ENCODE results near the gene SLC38A2. TPM values are rescaled to one million over a fixed set of nuclear protein-coding genes. Genes with fewer than 3 reads are reported as not detected.
"Not testable (repeated sequence)": the region's sequence is repeated elsewhere in the genome, so short reads cannot be mapped to it uniquely, and the experiment has no call there.

Gene SLC38A2
- total RNA-seq, 4 donors from 2014 or later, result 487 to 1,086 (median 587) TPM

DNA sequence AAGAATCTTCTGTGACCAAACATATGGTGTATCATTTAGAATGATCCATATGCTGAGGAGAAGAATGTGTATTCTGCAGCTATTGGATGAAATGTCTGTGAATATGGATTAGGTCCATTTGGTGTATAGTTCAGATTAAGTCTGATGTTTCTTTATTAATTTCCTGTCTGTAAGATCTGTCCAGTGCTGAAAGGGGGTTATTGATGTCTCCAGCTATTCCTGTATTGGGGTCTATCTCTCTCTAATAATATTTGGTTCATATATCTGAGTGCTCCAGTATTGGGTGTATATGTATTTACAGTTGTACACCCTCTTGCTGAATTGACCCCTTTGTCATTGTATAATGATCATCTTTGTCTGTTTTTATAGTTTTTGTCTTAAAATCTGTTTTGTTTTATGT is 33.5 kb downstream of the SLC38A2 start:
- DNase-seq (ENCODE audit: low spot score in 2 of 2), result no peak
- H3K4me3 ChIP-seq (ENCODE audit: low read depth, poor library complexity, severe bottlenecking), result no peak overlapping the region
- intact Hi-C loops (cut with DNase I; ENCODE audit: low total_unique reads), result no loop called here
- TF ChIP-seq, protein P1, sequence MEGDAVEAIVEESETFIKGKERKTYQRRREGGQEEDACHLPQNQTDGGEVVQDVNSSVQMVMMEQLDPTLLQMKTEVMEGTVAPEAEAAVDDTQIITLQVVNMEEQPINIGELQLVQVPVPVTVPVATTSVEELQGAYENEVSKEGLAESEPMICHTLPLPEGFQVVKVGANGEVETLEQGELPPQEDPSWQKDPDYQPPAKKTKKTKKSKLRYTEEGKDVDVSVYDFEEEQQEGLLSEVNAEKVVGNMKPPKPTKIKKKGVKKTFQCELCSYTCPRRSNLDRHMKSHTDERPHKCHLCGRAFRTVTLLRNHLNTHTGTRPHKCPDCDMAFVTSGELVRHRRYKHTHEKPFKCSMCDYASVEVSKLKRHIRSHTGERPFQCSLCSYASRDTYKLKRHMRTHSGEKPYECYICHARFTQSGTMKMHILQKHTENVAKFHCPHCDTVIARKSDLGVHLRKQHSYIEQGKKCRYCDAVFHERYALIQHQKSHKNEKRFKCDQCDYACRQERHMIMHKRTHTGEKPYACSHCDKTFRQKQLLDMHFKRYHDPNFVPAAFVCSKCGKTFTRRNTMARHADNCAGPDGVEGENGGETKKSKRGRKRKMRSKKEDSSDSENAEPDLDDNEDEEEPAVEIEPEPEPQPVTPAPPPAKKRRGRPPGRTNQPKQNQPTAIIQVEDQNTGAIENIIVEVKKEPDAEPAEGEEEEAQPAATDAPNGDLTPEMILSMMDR (IDR thresholded peaks at IDR 0.05), result no peak
- no peak for TF ChIP-seq POLR2A (IDR thresholded peaks at IDR 0.05)

DNA sequence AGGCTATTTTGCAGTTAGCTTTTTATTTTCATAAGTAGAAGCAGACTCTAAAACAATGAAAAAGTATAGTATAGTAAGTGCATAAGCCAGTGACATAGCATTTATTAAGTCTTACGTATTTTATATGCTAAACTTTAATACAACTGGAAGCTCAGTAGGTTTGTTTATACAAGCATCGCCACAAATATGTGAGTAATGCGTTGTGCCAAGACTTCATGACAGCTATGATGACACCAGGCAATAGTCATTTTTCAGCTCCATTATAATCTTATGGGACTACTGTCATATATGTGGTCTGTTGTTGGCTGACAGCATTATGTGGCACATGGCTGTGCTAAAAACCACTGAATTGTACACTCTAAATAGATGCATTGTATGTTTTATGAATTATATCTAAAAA is 40.3 kb downstream of the SLC38A2 start:
- WGBS, 2 donors, result 39 to 57% methylated on average over 3 of the region's 3 CpGs
- no peak for TF ChIP-seq POLR2A (IDR thresholded peaks at IDR 0.05)
- intact Hi-C loops (cut with DNase I; ENCODE audit: low total_unique reads), result no loop called here

DNA sequence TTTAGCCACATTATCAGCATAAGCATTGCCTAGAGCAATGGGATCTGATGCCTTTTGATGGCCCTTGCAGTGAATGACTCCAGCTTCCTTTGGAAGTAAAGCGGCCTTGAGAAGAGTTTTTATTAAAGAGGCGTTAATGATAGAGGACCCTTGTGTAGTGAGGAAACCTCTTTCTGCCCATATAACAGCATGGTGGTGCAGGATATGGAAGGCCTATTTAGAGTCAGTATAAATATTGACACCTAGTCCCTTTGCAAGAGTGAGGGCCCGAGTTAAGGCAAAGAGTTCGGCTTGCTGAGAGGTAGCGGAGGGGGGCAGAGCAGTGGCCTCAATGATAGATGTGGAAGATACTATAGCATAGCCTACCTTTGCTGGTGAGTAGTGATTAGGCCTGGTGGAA is 47.5 kb downstream of the SLC38A2 start:
- DNase-seq (ENCODE audit: low spot score in 2 of 2); intact Hi-C loops (cut with DNase I; ENCODE audit: low total_unique reads); H3K4me3 ChIP-seq (ENCODE audit: low read depth, poor library complexity, severe bottlenecking): not testable (repeated sequence)
- 92 to 96% methylated on average over 5 of the region's 5 CpGs for WGBS, 2 donors

More for the DNA sequence above, 40.3 kb downstream of the SLC38A2 start:
- DNase-seq (ENCODE audit: low spot score in 2 of 2), result no peak
- H3K4me3 ChIP-seq (ENCODE audit: low read depth, poor library complexity, severe bottlenecking), result no peak overlapping the region

DNA sequence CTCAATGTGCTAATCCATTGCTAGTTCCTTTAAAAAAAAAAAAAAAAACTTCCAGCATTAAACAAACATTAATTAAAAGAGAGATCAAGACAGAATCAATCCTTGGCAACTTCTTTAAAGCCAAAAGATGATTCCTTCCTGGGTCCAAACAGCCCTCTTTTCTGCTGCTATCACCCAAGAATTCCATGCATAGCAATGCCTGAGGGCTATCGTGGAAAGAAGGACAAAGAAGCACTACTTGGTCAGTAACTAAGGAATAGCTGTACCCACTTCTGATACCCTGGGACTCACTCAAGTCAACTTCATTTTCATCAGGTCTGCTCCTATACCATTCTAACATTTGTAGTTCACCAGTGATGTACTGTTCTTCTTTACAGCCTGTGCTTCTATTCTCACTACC is 51.8 kb downstream of the SLC38A2 start:
- WGBS, 2 donors, result 78 to 79% methylated on average over 1 of the region's 1 CpG
- intact Hi-C loops (cut with DNase I; ENCODE audit: low total_unique reads), result no loop called here
- TF ChIP-seq, protein P1 (IDR thresholded peaks at IDR 0.05), result no peak
- TF ChIP-seq POLR2A (IDR thresholded peaks at IDR 0.05), result no peak
- no peak for DNase-seq (ENCODE audit: low spot score in 2 of 2)
- no peak overlapping the region for H3K4me3 ChIP-seq (ENCODE audit: low read depth, poor library complexity, severe bottlenecking)

DNA sequence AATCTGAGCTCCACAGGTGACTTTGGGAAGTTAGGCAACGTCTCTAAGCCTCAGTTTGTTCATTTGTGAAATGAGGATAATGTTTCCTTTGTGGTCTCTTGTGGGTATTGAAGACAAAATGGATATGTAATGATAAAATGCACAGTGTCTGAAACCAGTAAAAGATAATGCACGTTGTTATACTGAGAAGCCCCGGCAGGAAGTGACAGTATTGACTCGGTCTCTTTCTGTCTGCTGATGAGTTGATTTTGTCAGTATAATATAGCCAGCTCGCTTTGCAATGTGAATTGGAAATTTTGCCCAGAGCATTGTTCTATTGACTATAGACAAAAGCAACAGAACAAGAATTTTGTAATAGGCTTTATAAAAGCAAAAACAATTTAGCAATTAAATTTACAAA is 54.5 kb downstream of the SLC38A2 start:
- H3K4me3 ChIP-seq (ENCODE audit: low read depth, poor library complexity, severe bottlenecking), result no peak overlapping the region
- WGBS, 2 donors, result 73% methylated on average over 5 of the region's 5 CpGs
- intact Hi-C loops (cut with DNase I; ENCODE audit: low total_unique reads), result no loop called here
- TF ChIP-seq, protein P1 (IDR thresholded peaks at IDR 0.05), result no peak
- TF ChIP-seq POLR2A (IDR thresholded peaks at IDR 0.05), result no peak
- no peak for DNase-seq (ENCODE audit: low spot score in 2 of 2)

Other genes starting within 250 kb of the SLC38A2 start
- 100 to 1,000 TPM in 2 of 4 donors, 10 to 100 TPM in 2; 87.3 to 118 (median 102) TPM for gene SLC38A1, start 103.7 kb downstream of the SLC38A2 start, total RNA-seq

All from lower leg skin (tissue), 4 donors.